OCI-LY7 (cell line): Measurements from ENCODE around the gene SFRP5. TPM values are rescaled to one million over a fixed set of nuclear protein-coding genes. Genes with fewer than 3 reads are reported as not detected.

Source experiments
- BruUV-seq: library from RNA; stranded (reverse); fragments of 400-500 nt; replicated peaks from 2 replicates; lab custom pipeline; 2021; lab: Mats Ljungman, UMichigan
- CTCF ChIA-PET: fragments of 300-600 bp; sonication (Branson Sonifier 250); formaldehyde crosslinking; loops from one replicate; lab custom pipeline; 2022; ENCODE audit warnings: antibody characterized with exemption; ENCODE audit not compliant: unreplicated experiment; lab: Charles Lee
- POLR2A ChIA-PET: fragments of 300-600 bp; sonication (Branson Sonifier 250); formaldehyde crosslinking; loops from one replicate; lab custom pipeline; 2022; ENCODE audit warnings: antibody characterized with exemption; lab: Charles Lee
- DNase-seq: peaks from one replicate; pipeline ENCODE4 v3.0.0-alpha.2; 2015; ENCODE audit warnings: low spot score
- H2AFZ ChIP-seq: fragments of 200-600 bp; sonication (generic), shearing (Covaris generic); 2 replicates; pipeline ENCODE4 v1.6.1; 2014; ENCODE audit warnings: mild to moderate bottlenecking, antibody characterized with exemption, low read length, moderate library complexity
- H3K27ac ChIP-seq: fragments of 200-600 bp; sonication (generic); 2 replicates; pipeline ENCODE4 v1.5.1; 2014; ENCODE audit warnings: mixed run types, low read depth, mild to moderate bottlenecking, moderate library complexity, low read length, inconsistent platforms; ENCODE audit not compliant: poor library complexity, severe bottlenecking
- H3K36me3 ChIP-seq: fragments of 200-600 bp; sonication (generic); 2 replicates; pipeline ENCODE4 v1.6.1; 2014; ENCODE audit warnings: mild to moderate bottlenecking, antibody characterized with exemption, low read length, moderate library complexity, mixed read lengths; ENCODE audit not compliant: insufficient read depth
- H3K4me1 ChIP-seq: fragments of 200-600 bp; sonication (generic); 2 replicates; pipeline ENCODE4 v1.5.1; 2014; ENCODE audit warnings: mild to moderate bottlenecking, low read length; ENCODE audit not compliant: insufficient read depth, poor library complexity, severe bottlenecking
- H3K4me2 ChIP-seq: fragments of 200-600 bp; sonication (generic); 2 replicates; pipeline ENCODE4 v1.6.1; 2014; ENCODE audit warnings: mild to moderate bottlenecking, low read length
- H3K4me3 ChIP-seq: fragments of 200-600 bp; sonication (generic); 2 replicates; pipeline ENCODE4 v1.5.1; 2014; ENCODE audit warnings: mild to moderate bottlenecking, low read depth, low read length; ENCODE audit not compliant: poor library complexity, severe bottlenecking
- H3K79me2 ChIP-seq: fragments of 200-600 bp; sonication (generic); 2 replicates; pipeline ENCODE4 v1.6.1; 2016; ENCODE audit warnings: low read depth, mild to moderate bottlenecking, low read length, moderate library complexity, mixed read lengths; ENCODE audit not compliant: insufficient read depth
- H3K9me2 ChIP-seq: fragments of 200-600 bp; sonication (generic); 2 replicates; pipeline ENCODE4 v1.6.1; 2016; ENCODE audit warnings: mild to moderate bottlenecking, low read length, mixed read lengths; ENCODE audit not compliant: insufficient read depth
- H3K9me3 ChIP-seq: fragments of 200-600 bp; sonication (generic); 2 replicates; pipeline ENCODE4 v1.6.1; 2014; ENCODE audit warnings: mild to moderate bottlenecking, mixed run types, low read length, mixed read lengths
- H4K20me1 ChIP-seq: fragments of 200-600 bp; sonication (generic); 2 replicates; pipeline ENCODE4 v1.6.1; 2014; ENCODE audit warnings: mild to moderate bottlenecking, antibody characterized with exemption, low read length, moderate library complexity, mixed read lengths; ENCODE audit not compliant: insufficient read depth
- EZH2phosphoT487 ChIP-seq: fragments of 200-600 bp; sonication (generic); IDR thresholded peaks from 2 replicates; pipeline ENCODE4 v1.6.1; 2018; ENCODE audit warnings: low read depth, borderline replicate concordance, mild to moderate bottlenecking, mixed run types, antibody characterized with exemption, low read length, moderate library complexity, mixed read lengths
- intact Hi-C: fragments of 100-400 bp; cut with micrococcal nuclease; formaldehyde crosslinking; loops from one replicate; pipeline ENCODE4 v1.10.0; 2022; ENCODE audit not compliant: unreplicated experiment
- total RNA-seq, 2 experiments: library from RNA; depleted of rRNA in 1 of 2; stranded (reverse); fragments of >200 nt in 1 of 2; shearing (Covaris generic) in 1 of 2; gene quantifications; 2 replicates each; pipeline ENCODE4 v1.2.3, GENCODE V29; 2014 to 2022
- TF ChIP-seq, protein P1 (sequence below): fragments of 200-600 bp; sonication (generic); conservative IDR thresholded peaks from 2 replicates; pipeline ENCODE4 v1.5.1; 2014; ENCODE audit warnings: mild to moderate bottlenecking, antibody characterized with exemption, low read length, moderate library complexity, mixed read lengths

Gene SFRP5
- total RNA-seq, 2 experiments from 2014 or later, result not detected

DNA sequence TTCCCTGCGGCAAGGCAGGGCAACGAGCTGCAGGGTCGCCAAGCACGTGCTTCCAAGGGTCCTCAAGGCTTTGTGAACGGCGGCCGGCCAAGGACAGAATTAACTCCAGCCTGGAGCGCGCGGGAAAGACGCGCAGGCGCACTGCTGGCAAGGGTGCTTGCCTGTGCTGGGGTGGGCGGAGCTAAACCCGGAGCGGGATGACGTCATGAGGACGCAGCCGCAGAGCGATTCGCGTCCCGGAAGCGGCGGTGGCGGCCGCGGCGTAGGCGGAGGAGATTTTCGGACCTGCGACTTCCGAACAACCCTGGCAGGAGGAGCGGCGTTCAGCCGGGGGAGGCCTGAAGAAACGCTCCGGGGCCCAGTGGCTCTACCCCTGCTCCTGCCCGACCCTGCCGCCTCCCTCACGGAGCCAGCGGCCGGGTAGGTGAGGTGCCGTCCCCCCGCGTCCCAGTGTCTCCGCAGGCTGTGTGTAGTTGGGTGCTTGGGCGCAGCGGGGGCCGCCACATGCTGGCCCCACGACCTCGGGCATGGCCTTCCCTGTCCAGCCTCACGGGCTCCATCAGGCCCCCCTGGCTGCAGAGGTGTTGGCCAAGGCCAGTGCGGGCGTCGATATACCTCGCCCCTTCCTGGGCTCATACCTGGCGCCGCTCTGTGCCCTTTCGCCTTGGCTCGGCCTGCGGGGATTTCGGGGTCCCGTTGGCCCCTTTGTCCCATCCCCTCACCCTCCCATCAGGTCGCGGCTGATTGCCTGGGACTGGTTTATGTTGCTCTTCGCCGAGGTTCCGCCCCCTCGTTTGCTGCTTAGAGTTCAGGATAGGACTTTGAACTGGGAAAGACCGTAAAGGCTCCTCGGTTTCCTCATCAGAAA, 34.7 kb downstream of the SFRP5 start, which contains the start of gene ZFYVE27:
TSS of gene ZFYVE27 (plus strand) at position 227 of the 868 bp plus-strand sequence. CDS start 1,350 bp downstream, outside the sequence.
- CTCF ChIA-PET, result interaction anchor here (1.0 to 1.4 kb wide), 3 partner anchors 51 to 106 kb away, joined by 3 to 12 read pairs (median 3); partner anchors contain the start of gene AVPI1
- no peaks in the 10 kb centered on the region for H3K9me2 ChIP-seq
- intact Hi-C loops, result no loop called here
- POLR2A ChIA-PET, result interaction anchor here (0.5 to 2.0 kb wide), 9 partner anchors 10 to 139 kb away, joined by 3 to 18 read pairs (median 4); partner anchors contain the start of gene AVPI1
- H3K4me1 ChIP-seq, result peaks cover 24% of the 10 kb centered on the region
- H2AFZ ChIP-seq, result peak within 1 kb of the TSS; percentile 94
- BruUV-seq, result no TSS peak
- peaks cover 30% of the 10 kb centered on the region for H3K36me3 ChIP-seq
- H4K20me1 ChIP-seq, result no peaks in the 10 kb centered on the region
- peak within 1 kb of the TSS; percentile 88 for H3K4me3 ChIP-seq
- peaks cover 27% of the 10 kb centered on the region; the same call in 1 of the 2 replicates for H3K79me2 ChIP-seq
- no peaks in the 10 kb centered on the region for H3K9me3 ChIP-seq
- peak within 1 kb of the TSS; percentile 81 for H3K4me2 ChIP-seq
- TF ChIP-seq, protein P1, sequence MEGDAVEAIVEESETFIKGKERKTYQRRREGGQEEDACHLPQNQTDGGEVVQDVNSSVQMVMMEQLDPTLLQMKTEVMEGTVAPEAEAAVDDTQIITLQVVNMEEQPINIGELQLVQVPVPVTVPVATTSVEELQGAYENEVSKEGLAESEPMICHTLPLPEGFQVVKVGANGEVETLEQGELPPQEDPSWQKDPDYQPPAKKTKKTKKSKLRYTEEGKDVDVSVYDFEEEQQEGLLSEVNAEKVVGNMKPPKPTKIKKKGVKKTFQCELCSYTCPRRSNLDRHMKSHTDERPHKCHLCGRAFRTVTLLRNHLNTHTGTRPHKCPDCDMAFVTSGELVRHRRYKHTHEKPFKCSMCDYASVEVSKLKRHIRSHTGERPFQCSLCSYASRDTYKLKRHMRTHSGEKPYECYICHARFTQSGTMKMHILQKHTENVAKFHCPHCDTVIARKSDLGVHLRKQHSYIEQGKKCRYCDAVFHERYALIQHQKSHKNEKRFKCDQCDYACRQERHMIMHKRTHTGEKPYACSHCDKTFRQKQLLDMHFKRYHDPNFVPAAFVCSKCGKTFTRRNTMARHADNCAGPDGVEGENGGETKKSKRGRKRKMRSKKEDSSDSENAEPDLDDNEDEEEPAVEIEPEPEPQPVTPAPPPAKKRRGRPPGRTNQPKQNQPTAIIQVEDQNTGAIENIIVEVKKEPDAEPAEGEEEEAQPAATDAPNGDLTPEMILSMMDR, result no peak
- TF ChIP-seq EZH2phosphoT487, result no peak
- H3K27ac ChIP-seq, result peak within 1 kb of the TSS; percentile 39
- peak; percentile 95 for DNase-seq

DNA sequence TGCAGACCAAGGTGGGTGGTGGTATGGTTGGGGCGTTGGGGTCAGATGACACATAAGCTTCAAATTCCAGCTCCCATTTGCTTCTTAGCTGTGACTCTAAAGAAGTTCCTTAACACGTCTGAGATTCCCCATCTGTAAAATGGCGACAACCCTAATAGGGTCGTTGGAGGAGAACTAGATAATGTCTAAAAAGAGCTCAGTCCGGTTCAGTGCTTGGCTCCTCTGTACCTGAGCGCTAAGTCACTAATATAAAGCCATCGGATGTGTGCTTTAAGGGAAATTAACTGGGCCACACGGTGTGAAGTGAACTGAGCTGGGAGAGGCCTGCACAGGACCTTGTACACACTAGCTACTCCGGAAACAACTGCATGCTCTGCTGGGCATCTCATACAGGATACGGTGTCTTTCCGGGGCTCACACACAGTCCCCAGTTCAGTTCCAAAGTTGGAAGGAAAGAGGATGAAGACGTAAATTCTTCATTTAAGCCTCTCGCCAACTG, 35.3 kb downstream of the SFRP5 start:
- intact Hi-C loops, result no loop called here
- DNase-seq, result no peak
- Histone ChIP-seq H2AFZ (peak overlapping the region; percentile 94), H3K79me2 (peaks cover 27% of the 10 kb centered on the region; the same call in 1 of the 2 replicates), H3K4me2 (peak overlapping the region; percentile 48), H3K4me1 (peaks cover 24% of the 10 kb centered on the region), H4K20me1 (no peaks in the 10 kb centered on the region), H3K9me2 (no peaks in the 10 kb centered on the region), H3K4me3 (peak overlapping the region; percentile 88), H3K36me3 (peaks cover 26% of the 10 kb centered on the region), H3K27ac (peak overlapping the region; percentile 39), H3K9me3 (no peaks in the 10 kb centered on the region)
- CTCF ChIA-PET, result interaction anchor here (1.0 to 1.4 kb wide), 3 partner anchors 50 to 107 kb away, joined by 3 to 12 read pairs (median 3); partner anchors contain the start of gene AVPI1
- BruUV-seq, result no TSS peak
- TF ChIP-seq, protein P1, result no peak
- no peak for TF ChIP-seq EZH2phosphoT487
- POLR2A ChIA-PET, result interaction anchor here (0.6 to 2.0 kb wide), 11 partner anchors 9 to 322 kb away, joined by 3 to 18 read pairs (median 4); partner anchors contain the start of gene AVPI1
